Measurements from ENCODE around the gene ARL5C.
"Not testable (repeated sequence)": the region's sequence is repeated elsewhere in the genome, so short reads cannot be mapped to it uniquely, and the experiment has no call there.

Gene ARL5C

DNA sequence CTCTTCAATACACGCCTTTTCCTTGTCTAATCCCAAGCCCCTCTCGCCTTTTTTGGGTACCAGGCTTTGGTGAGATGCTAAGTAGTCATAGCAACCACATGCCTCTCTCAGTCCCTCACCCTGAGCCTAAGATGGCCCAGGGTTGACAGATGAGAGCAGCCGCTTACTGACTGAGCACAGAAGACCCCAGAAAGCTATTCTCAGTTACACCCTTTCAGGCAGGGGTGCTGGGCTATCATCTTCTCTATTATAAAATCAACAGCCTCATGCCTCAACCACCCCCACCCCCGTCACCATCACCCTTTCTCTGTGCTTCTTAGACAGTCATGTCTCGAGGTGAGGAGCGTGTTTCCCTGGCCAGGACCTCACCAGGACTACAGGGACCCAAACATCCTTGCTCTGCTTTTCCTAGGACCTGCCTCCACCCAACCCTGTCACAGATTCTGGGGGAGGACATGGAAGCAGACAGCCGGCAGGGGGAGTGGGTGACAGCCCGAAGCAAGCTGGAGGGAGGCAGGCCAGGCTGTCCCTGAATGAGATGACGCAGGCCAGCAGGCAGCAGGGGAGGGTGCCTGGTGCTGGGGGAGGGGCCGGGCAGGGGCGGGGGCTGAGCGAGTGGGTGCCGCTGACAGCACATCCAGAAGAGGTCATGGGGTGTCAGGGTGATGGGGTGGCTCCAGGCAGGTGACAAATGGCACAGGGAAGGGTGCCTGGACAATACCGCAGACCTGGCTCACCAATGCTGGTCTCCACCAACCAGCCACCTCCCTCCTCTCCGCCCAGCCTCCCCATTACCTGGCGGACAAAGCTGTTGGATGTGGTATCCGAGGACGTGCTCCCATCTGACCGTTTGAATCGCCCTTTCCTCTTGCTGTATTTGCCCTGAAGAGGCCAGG, 28.4 kb upstream of the ARL5C start:
- no peak for DNase-seq

GRCh38 chr17:39193346-39193745, 27.4 kb upstream of the ARL5C start:
- DNase-seq, result no peak

DNA sequence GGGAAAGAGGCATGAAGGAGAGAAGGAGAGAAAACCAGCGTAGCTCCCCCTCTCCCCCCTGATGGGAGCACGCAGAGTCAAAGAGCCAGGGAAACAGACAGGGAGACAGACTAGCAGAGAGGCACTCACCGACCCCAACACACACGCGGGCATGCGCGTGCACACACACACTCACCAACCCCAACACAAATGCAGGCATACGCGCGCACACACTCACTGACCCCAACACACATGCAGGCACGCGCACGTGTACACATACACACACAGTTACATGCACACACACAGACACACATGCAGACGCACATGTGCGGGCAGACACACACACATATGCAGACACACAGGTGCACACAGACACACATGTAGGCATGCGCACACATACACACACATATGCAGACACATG, 26.9 kb upstream of the ARL5C start:
- no peak for DNase-seq

DNA sequence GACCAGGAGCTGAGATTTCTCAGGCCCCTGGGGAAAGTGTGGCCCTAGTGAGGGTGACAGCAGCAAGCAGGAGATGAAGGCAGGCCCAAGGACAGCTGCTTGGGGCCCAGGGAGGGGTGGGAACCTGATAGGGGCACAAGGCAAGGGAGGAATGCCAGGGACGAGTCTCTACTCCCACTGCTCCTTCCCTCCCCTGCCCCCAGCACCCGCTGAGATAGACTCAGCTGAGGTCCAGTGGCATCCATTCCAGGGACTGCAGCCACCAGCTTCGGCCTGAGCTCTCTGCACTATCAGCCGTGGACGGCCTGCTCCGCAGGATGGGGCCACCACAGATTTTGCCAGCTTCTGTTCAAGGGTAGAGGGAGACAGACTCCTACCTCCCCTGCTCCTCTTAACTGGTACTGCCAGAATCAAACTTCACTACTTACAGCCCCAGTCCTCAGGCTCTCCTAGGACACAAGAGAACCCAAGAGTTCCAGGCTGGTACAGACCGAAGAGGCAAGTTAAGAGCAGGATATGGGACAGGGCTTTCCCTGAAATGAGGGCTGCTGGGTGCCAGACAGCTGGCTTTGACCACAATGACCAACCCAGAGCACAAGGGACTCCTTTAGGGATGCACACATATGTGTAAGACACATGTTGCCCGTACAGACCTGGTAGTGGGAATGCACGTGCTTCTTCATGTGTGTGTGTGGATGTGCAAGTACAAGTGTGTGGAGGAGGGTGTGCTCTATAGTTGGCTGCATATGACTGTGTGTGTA, 26.0 kb upstream of the ARL5C start:
- no peak for DNase-seq

DNA sequence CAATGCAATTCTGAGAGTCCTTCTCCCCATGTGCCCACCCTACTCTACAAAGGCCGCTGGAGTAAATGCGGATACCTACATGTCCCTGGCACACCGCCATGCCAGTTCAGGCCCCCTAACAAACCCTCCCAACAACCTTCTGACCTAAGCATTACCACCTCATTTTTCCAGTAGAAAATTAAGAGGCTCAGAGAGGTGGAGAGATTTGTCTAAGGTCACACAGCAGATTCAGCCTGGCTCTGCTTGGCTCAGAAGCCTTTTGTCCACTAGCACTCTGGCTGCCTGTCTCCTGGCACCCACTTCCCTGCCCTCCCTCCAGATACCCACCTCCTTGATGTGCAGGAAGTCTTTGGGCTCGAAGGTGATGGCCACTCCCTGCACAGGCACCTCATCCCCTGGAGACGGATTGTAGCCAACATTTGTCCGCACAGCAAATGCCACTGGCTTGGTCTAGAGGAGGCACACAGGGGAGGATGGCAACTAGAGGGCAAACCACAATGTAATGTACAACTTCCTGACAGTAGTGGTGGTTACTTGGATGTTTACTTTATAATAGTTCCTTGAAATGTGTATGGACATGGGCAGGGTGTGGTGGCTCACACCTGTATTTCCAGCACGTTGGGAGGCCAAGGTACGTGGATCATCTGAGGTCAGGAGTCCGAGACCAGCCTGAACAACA, 21.3 kb upstream of the ARL5C start:
- no peak for DNase-seq

GRCh38 chr17:39186481-39187002, 20.6 kb upstream of the ARL5C start:
- no peak for DNase-seq

GRCh38 chr17:39183720-39184119, 17.8 kb upstream of the ARL5C start:
- DNase-seq, result no peak

- DNase-seq, result no peak
These were observed 17.1 kb upstream of the ARL5C start for GRCh38 chr17:39183045-39183444.

GRCh38 chr17:39181303-39181702, 15.3 kb upstream of the ARL5C start:
- DNase-seq, result no peak

GRCh38 chr17:39178536-39178935, 12.6 kb upstream of the ARL5C start:
- no peak for DNase-seq

GRCh38 chr17:39177256-39177655, 11.3 kb upstream of the ARL5C start:
- no peak for DNase-seq

- no peak for DNase-seq
These were observed 9.7 kb upstream of the ARL5C start for GRCh38 chr17:39175695-39176093.

- DNase-seq, result peak; percentile 39
These were observed 9.1 kb upstream of the ARL5C start for GRCh38 chr17:39174920-39175694.

- DNase-seq, result no peak
These were observed 7.7 kb upstream of the ARL5C start for GRCh38 chr17:39173526-39174274.

- DNase-seq, result no peak
These were observed 7.1 kb upstream of the ARL5C start for GRCh38 chr17:39173080-39173479.

DNA sequence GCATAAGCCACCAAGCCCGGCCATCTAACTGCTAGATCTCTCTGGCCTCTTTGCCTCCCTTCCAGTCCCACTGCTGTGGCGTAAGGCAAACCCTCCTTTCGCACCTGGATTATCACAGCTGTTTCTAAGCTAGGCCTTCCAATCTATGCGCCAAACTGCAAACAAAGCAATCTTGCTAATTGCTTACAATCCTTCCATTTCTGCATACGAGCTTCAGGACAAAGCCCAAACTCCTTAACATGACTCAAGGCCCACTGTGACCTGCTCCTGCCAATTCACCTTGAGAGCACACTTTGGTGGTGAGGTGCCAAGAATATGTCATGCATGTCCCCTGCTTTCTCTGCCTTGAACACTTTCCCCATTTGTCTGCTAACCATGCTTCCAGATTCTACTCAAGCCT, 6.0 kb upstream of the ARL5C start:
- no peak for DNase-seq

DNA sequence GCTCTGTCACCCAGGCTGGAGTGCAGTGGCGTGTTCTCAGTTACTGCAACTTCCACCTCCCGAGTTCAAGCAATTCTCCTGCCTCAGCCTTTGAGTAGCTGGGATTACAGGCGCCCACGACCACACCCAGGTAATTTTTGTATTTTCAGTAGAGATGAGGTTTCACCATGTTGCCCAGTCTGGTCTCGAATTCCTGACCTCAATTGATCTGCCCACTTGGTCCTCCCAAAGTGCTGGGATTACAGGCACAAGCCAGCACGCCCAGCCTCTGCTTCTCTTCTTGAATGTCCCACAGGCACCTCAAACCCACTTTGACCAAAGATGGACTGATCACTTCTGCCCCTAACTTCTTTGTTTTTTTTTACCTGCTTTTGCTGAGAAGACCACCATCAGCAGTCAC, 4.6 kb upstream of the ARL5C start:
- DNase-seq, result no peak

- no peak for DNase-seq
These were observed 4.1 kb upstream of the ARL5C start for GRCh38 chr17:39170109-39170508.

DNA sequence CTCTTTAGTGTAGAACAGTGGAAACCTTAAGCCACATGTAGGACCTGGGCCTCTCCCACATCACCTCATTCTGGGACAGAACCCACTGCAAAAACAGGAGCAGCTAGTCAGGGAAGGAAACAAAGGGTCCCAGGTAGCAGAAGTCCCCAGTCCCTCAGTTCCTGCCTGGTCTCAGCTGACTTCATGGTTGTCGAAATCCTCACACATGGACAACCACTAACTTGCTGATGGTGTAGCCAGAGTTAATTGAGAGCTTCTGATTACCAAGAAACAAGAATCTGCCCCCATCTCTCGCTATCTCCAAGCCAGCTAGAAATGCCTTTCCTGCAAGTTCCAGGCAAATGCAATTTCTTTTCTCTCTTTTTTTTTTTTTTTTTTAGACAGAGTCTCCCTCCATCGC, 3.6 kb upstream of the ARL5C start:
- DNase-seq, result no peak

DNA sequence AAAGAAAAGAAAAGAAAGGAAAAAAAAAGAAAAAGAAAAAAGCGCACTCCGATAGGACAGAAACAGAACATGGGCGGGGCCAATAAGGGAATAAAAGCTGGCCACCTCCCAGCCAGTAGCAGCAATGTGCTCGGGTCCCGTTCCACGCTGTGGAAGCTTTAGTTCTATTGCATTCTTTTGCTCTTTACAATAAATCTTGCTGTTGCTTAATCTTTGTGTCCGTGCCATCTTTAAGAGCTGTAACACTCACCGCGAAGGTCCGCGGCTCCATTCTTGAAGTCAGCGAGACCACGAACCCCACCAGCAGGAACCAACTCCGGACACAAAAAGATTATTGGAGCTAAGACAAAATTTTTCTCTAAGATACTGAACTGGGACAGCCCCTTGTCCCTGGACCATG, 3.1 kb upstream of the ARL5C start:
- DNase-seq, result no peak

DNA sequence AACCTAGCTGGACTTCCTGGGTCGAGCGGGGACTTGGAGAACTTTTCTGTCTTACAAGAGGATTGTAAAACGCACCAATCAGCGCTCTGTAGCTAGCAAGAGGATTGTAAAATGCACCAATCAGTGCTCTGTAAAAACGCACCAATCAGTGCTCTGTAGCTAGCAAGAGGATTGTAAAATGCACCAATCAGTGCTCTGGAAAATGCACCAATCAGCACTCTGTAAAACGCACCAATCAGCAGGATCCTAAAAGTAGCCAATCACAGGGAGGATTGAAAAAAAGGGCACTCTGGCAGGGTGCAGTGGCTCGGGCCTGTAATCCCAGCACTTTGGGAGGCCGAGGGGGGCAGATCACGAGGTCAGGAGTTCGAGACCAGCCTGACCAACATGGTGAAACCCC, 2.5 kb upstream of the ARL5C start:
- not testable (repeated sequence) for DNase-seq

DNA sequence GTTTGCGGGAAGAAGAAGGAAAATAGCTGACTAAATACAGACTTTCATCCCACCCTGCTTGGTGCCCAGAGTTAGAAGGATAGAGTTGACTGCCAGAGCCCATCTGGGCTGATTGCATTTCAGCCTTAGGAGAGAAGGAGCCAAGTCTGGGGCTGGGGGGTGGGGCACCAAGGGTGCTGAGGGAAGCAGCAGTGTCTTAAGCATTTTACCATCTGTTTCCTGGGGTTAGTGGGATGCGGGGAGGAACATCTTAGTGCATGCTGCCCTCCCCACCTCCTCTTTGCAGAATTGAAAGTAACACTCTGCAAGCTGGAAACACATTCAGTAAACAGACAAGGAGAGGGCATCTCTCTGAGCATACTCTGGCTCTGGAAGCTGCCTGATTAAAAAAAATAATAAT, 1.5 kb upstream of the ARL5C start:
- DNase-seq, result no peak

Data from SHP77 treated with DMSO at 0.1 percent for 48 hours (cell line).